Ectodermal cell (in vitro differentiated cells): ENCODE data around the gene HAUS5.

Experiments used
- H3K27ac ChIP-seq: 2 replicates; pipeline ENCODE4 v1.7.0; 2013; ENCODE audit warnings: mild to moderate bottlenecking, low read depth, low read length; ENCODE audit not compliant: insufficient read depth, poor library complexity, severe bottlenecking
- H3K27me3 ChIP-seq: 2 replicates; pipeline ENCODE4 v1.7.0; 2013; ENCODE audit warnings: mild to moderate bottlenecking, low read length; ENCODE audit not compliant: insufficient read depth, control insufficient read depth, poor library complexity, severe bottlenecking
- H3K36me3 ChIP-seq: one replicate; pipeline ENCODE4 v1.7.0; 2013; ENCODE audit warnings: low read length; ENCODE audit not compliant: control insufficient read depth, insufficient read depth
- H3K4me1 ChIP-seq: one replicate; pipeline ENCODE4 v1.7.0; 2013; ENCODE audit warnings: low read length; ENCODE audit not compliant: control insufficient read depth, insufficient read depth
- H3K4me3 ChIP-seq: 2 replicates; pipeline ENCODE4 v1.7.0; 2013; ENCODE audit warnings: low read depth, low read length, control low read depth; ENCODE audit not compliant: insufficient read depth
- H3K9me3 ChIP-seq: 2 replicates; pipeline ENCODE4 v1.7.0; 2013; ENCODE audit warnings: mild to moderate bottlenecking, low read length, moderate library complexity; ENCODE audit not compliant: control insufficient read depth
- WGBS, 2 experiments: methylation state at CpG; one replicate each; pipeline ENCODE4 v1.1.7; 2013; ENCODE audit warnings: missing lambda C conversion rate in 2 of 2; 5-methylcytosine and 5-hydroxymethylcytosine counted together

Gene HAUS5

DNA sequence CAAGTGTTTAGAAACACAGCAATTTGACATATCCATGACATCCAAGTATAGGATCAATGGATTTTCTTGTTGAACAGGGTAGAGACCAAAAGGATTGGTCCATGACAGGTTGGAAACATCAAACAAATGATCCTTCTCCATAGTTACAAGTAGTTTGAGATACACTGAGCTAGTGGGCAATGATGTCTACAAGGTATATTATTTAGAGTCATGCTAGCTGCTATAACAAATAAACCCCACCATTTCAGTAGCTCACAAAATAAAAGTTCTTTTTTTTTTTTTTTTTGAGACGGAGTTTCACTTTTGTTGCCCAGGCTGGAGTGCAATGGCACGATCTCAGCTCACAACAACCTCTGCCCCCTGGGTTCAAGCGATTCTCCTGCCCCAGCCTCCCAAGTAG, 4.9 kb upstream of the HAUS5 start:
- H3K4me3 ChIP-seq, result no peak overlapping the region
- WGBS, 2 experiments, result 74 to 79% methylated on average over 3 of the region's 3 CpGs

DNA sequence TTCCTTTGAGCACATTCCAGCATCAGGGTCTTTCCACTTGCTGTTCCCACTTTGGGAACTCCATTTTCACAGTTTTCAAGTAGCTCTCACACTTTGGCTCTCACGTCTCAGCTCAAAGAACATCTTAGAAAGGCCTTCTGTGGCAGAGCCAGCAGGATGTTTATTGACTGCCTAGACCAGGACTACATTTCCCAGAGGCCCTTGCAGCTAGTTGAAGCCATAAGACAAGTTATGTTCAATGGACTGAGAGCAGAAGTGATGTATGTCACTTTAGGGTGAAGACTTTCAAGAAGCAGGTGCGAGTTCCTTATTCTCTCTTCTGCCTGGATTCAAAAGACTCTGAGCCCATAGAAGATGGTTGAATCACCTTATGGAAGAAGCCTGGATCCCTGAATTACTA, 4.3 kb upstream of the HAUS5 start:
- Histone ChIP-seq H3K4me3 (no peak overlapping the region), H3K9me3 (no peaks in the 10 kb centered on the region), H3K27me3 (peaks cover 5% of the 10 kb centered on the region), H3K36me3 (no peaks in the 10 kb centered on the region), H3K27ac (no peak overlapping the region), H3K4me1 (peaks cover 4% of the 10 kb centered on the region)
- WGBS, 2 experiments, result 83 to 85% methylated on average over 2 of the region's 2 CpGs

More for the DNA sequence above, 4.9 kb upstream of the HAUS5 start:
- Histone ChIP-seq H3K27me3 (peaks cover 5% of the 10 kb centered on the region), H3K4me1 (peaks cover 4% of the 10 kb centered on the region), H3K27ac (no peak overlapping the region), H3K36me3 (no peaks in the 10 kb centered on the region), H3K9me3 (no peaks in the 10 kb centered on the region)

DNA sequence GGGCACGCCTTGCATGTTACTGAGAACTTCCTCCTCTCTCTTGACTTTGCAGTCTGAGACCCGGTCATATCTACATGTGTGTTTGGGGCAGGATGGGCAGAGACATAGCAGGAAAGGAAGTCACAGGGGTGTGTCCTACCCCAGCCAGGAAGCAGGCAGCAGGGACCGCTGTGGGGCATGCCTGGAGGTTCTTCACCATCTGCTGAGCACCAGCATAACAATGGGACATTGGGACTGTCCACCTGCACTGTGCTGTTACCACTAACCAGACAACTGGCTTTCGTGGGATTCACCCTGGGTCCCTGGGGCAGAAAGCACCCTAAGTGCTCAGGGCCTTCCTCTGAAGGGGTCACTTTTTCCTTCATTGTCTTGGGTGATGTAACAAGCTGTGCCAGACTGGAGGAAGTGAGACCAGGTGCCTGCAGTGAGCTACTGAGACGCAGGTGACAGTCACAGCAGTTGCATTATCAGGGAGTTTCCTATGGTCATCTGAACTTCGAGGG, 2.6 kb upstream of the HAUS5 start:
- Histone ChIP-seq H3K27me3 (peaks cover 5% of the 10 kb centered on the region), H3K4me1 (peaks cover 4% of the 10 kb centered on the region), H3K36me3 (peaks cover 5% of the 10 kb centered on the region), H3K27ac (no peak overlapping the region), H3K9me3 (no peaks in the 10 kb centered on the region), H3K4me3 (no peak overlapping the region)
- 83 to 87% methylated on average over 6 of the region's 6 CpGs for WGBS, 2 experiments

DNA sequence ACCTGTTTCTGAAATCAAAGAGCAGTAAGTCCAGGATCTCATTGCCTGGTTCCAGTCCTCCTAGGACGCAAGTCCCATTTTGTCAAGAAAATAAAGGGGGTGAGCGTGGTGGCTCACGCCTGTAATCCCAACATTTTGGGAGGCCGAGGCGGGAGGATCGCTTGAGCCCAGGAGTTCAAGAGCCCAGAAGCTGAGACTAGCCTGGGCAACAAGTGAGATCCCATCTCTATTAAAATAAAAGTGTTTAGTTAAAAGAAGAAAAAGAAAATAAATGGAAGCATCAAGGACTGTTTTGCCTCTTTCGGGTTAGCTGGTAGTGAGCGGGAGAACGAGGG, 344 bp upstream of the HAUS5 start:
- H3K9me3 ChIP-seq, result no peaks in the 10 kb centered on the region
- H3K4me1 ChIP-seq, result peaks cover 4% of the 10 kb centered on the region
- peak overlapping the region; percentile 94 for H3K4me3 ChIP-seq
- H3K27ac ChIP-seq, result no peak overlapping the region
- H3K27me3 ChIP-seq, result peaks cover 5% of the 10 kb centered on the region
- H3K36me3 ChIP-seq, result peaks cover 16% of the 10 kb centered on the region
- WGBS, 2 experiments, result 53 to 57% methylated on average over 9 of the region's 9 CpGs

GRCh38 chr19:35613574-35613973, 1.0 kb downstream of the HAUS5 start:
- peak overlapping the region; percentile 94 for H3K4me3 ChIP-seq
- no peaks in the 10 kb centered on the region for H3K9me3 ChIP-seq
- H3K4me1 ChIP-seq, result peaks cover 4% of the 10 kb centered on the region
- peaks cover 5% of the 10 kb centered on the region for H3K27me3 ChIP-seq
- H3K36me3 ChIP-seq, result peaks cover 16% of the 10 kb centered on the region
- 87 to 88% methylated on average over 1 of the region's 1 CpG for WGBS, 2 experiments
- H3K27ac ChIP-seq, result no peak overlapping the region

DNA sequence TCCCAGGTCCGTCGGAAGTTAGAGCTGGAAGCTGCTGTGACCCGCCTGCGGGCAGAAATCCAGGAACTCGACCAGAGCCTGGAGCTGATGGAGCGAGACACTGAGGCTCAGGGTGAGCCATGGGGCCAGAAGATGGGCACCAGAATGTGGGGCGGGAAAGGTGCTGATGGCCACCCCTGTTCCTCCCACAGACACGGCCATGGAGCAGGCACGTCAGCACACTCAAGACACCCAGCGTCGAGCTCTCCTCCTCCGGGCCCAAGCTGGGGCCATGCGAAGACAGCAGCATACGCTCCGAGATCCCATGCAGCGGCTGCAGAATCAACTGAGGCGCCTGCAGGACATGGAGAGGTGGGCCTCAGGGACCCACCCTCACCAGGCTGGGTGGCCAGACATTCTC, 2.5 kb downstream of the HAUS5 start:
- Histone ChIP-seq H3K9me3 (no peaks in the 10 kb centered on the region), H3K36me3 (peaks cover 16% of the 10 kb centered on the region), H3K4me3 (no peak overlapping the region), H3K27ac (no peak overlapping the region), H3K4me1 (peaks cover 4% of the 10 kb centered on the region), H3K27me3 (peaks cover 5% of the 10 kb centered on the region)
- WGBS, 2 experiments, result 95 to 97% methylated on average over 17 of the region's 17 CpGs

- no peaks in the 10 kb centered on the region for H3K27me3 ChIP-seq
- H3K4me3 ChIP-seq, result no peak overlapping the region
- H3K27ac ChIP-seq, result no peak overlapping the region
- no peaks in the 10 kb centered on the region for H3K4me1 ChIP-seq
- 80 to 87% methylated on average over 7 of the region's 7 CpGs for WGBS, 2 experiments
- peaks cover 23% of the 10 kb centered on the region for H3K36me3 ChIP-seq
- no peaks in the 10 kb centered on the region for H3K9me3 ChIP-seq
Observed at GRCh38 chr19:35618857-35619256, 6.3 kb downstream of the HAUS5 start.

- no peak overlapping the region for H3K4me3 ChIP-seq
- H3K4me1 ChIP-seq, result no peaks in the 10 kb centered on the region
- H3K36me3 ChIP-seq, result peaks cover 23% of the 10 kb centered on the region
- WGBS, 2 experiments, result 95 to 97% methylated on average over 12 of the region's 12 CpGs
- H3K27ac ChIP-seq, result no peak overlapping the region
- H3K9me3 ChIP-seq, result no peaks in the 10 kb centered on the region
- no peaks in the 10 kb centered on the region for H3K27me3 ChIP-seq
Observed at GRCh38 chr19:35619290-35619923, 6.9 kb downstream of the HAUS5 start.

GRCh38 chr19:35620001-35620400, 7.5 kb downstream of the HAUS5 start:
- Histone ChIP-seq H3K9me3 (no peaks in the 10 kb centered on the region), H3K36me3 (peaks cover 17% of the 10 kb centered on the region), H3K27ac (no peak overlapping the region), H3K4me1 (no peaks in the 10 kb centered on the region), H3K4me3 (no peak overlapping the region), H3K27me3 (no peaks in the 10 kb centered on the region)
- 94 to 95% methylated on average over 17 of the region's 17 CpGs for WGBS, 2 experiments

DNA sequence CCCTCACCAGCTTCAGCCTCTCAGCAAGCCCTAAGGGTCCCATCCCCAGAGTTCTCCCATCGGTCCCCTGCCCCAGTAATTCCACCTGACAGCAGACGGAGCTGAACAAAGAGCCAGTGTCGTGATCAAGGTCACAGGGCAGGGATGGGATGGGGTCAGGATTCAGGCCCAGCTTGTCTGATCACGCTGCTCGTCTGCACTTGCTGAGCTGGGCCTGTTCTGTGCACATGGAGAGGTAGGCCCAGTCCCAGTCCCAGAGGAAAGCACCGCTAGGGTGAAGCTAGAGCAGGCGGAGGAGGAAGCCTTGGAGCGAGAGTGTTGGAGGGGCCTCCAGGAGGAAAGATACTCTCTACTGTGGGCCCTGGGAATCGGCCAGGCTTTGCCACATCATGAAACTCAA, 9.2 kb downstream of the HAUS5 start:
- WGBS, 2 experiments, result 95 to 97% methylated on average over 9 of the region's 9 CpGs
- H3K9me3 ChIP-seq, result no peaks in the 10 kb centered on the region
- no peaks in the 10 kb centered on the region for H3K27me3 ChIP-seq
- peaks cover 11% of the 10 kb centered on the region for H3K36me3 ChIP-seq
- no peak overlapping the region for H3K27ac ChIP-seq
- H3K4me3 ChIP-seq, result no peak overlapping the region
- no peaks in the 10 kb centered on the region for H3K4me1 ChIP-seq

- Histone ChIP-seq H3K4me1 (no peaks in the 10 kb centered on the region), H3K4me3 (no peak overlapping the region), H3K9me3 (no peaks in the 10 kb centered on the region), H3K27me3 (no peaks in the 10 kb centered on the region), H3K27ac (no peak overlapping the region), H3K36me3 (peaks cover 7% of the 10 kb centered on the region)
- 91 to 95% methylated on average over 13 of the region's 13 CpGs for WGBS, 2 experiments
Observed at GRCh38 chr19:35622750-35623149, 10.2 kb downstream of the HAUS5 start.
